BJ (cell line): ENCODE results near the gene SDR42E1. TPM values are rescaled to one million over a fixed set of nuclear protein-coding genes. Genes with fewer than 3 reads are reported as not detected.
A peak's percentile ranks its signal among the peaks of the same experiment; 100 is the strongest.

ENCODE experiments used
- CTCF ChIA-PET: fragments of 350-600 bp; formaldehyde crosslinking; extraction: SDS; loops from one replicate; lab custom pipeline; 2021; ENCODE audit warnings: antibody characterized with exemption, inconsistent platforms; lab: Yijun Ruan, JAX
- POLR2A ChIA-PET: fragments of 300-600 bp; sonication (Branson Sonifier 250); formaldehyde crosslinking; extraction: SDS; loops from one replicate; lab custom pipeline; 2021; ENCODE audit warnings: antibody characterized with exemption; lab: Charles Lee
- DNase-seq: peaks from one replicate; pipeline ENCODE4 v3.0.0-alpha.2; 2011; ENCODE audit warnings: low read depth
- H3K27me3 ChIP-seq: 2 replicates; pipeline ENCODE4 v1.6.0; 2011; ENCODE audit warnings: low read length; ENCODE audit not compliant: control insufficient read depth, insufficient read depth
- H3K36me3 ChIP-seq: 2 replicates; pipeline ENCODE4 v1.5.1; 2011; ENCODE audit warnings: low read length; ENCODE audit not compliant: control insufficient read depth, insufficient read depth
- H3K4me3 ChIP-seq: 2 replicates; pipeline ENCODE4 v1.5.1; 2011; ENCODE audit warnings: low read depth, mild to moderate bottlenecking, control low read depth, low read length
- polyA plus RNA-seq: library from polyadenylated mRNA; depleted of rRNA; stranded (reverse); fragments of >200 nt; gene quantifications from 2 replicates; pipeline ENCODE4 v1.2.3, GENCODE V29; 2011
- TF ChIP-seq, protein P1 (sequence below): IDR thresholded peaks from 2 replicates; pipeline ENCODE4 v1.5.1; 2011; ENCODE audit warnings: low read depth, mild to moderate bottlenecking, control low read depth, inconsistent platforms, low read length, moderate library complexity; ENCODE audit not compliant: insufficient read depth

SDR42E1 gene
- polyA plus RNA-seq, 1 experiment, result 0.44 TPM

- no peaks in the 10 kb centered on the region for H3K27me3 ChIP-seq
- no peaks in the 10 kb centered on the region for H3K36me3 ChIP-seq
- ChIA-PET CTCF (interaction anchor here (0.6 kb wide), 1 partner anchor 142 kb away, joined by 4 read pairs; no protein-coding TSS in a partner anchor), POLR2A (no interaction called here)
- H3K4me3 ChIP-seq, result no peak overlapping the region
- TF ChIP-seq, protein P1, sequence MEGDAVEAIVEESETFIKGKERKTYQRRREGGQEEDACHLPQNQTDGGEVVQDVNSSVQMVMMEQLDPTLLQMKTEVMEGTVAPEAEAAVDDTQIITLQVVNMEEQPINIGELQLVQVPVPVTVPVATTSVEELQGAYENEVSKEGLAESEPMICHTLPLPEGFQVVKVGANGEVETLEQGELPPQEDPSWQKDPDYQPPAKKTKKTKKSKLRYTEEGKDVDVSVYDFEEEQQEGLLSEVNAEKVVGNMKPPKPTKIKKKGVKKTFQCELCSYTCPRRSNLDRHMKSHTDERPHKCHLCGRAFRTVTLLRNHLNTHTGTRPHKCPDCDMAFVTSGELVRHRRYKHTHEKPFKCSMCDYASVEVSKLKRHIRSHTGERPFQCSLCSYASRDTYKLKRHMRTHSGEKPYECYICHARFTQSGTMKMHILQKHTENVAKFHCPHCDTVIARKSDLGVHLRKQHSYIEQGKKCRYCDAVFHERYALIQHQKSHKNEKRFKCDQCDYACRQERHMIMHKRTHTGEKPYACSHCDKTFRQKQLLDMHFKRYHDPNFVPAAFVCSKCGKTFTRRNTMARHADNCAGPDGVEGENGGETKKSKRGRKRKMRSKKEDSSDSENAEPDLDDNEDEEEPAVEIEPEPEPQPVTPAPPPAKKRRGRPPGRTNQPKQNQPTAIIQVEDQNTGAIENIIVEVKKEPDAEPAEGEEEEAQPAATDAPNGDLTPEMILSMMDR, result no peak
- no peak for DNase-seq
These were observed 54.9 kb downstream of the SDR42E1 start for GRCh38 chr16:81956213-81956948.

DNA sequence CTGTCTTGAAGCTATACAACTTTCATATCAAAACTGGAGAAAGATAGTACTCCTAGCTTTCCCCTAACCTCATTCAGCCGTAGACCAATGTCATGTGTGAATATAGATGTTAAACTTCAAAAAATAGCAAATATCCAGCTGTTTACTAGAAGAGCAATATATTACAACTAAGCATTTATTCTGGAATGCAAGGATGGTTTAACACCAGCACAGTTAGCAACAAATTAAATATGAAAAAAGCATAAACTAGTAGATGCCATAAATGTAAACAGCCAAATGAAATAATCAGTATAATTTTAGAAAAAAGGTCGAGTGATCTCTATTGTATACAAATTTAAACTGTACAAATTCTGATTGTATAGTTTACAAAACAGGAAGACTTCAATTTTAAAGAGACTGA is 59.7 kb downstream of the SDR42E1 start:
- Histone ChIP-seq H3K36me3 (no peaks in the 10 kb centered on the region), H3K27me3 (no peaks in the 10 kb centered on the region), H3K4me3 (no peak overlapping the region)
- ChIA-PET CTCF (no interaction called here), POLR2A (no interaction called here)
- DNase-seq, result no peak
- TF ChIP-seq, protein P1, result no peak

DNA sequence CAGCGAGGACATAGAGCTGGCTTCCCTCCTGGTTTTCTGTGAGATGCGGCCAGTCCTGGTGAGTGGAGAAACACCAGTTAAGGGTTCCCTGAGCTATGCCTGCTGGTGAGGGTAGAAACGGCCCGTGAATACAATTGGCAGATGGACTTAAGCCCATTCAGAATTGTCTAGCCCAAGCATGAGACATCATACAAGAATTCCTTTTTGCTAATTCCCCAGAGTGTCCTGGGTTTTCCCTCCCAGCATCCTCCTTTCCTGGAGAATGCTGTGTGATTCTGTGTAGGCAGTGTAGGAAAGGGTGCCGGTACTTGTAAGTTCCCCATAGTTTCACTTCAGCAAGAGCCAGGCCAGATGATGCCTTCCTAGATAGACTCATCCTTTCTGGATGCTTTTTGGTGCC is 65.1 kb downstream of the SDR42E1 start:
- CTCF ChIA-PET, result interaction anchor here (0.6 kb wide), 1 partner anchor 35 kb away, joined by 3 read pairs; no protein-coding TSS in a partner anchor
- H3K36me3 ChIP-seq, result no peaks in the 10 kb centered on the region
- no peaks in the 10 kb centered on the region for H3K27me3 ChIP-seq
- DNase-seq, result peak; percentile 4
- no peak overlapping the region for H3K4me3 ChIP-seq
- POLR2A ChIA-PET, result no interaction called here
- TF ChIP-seq, protein P1, result no peak

DNA sequence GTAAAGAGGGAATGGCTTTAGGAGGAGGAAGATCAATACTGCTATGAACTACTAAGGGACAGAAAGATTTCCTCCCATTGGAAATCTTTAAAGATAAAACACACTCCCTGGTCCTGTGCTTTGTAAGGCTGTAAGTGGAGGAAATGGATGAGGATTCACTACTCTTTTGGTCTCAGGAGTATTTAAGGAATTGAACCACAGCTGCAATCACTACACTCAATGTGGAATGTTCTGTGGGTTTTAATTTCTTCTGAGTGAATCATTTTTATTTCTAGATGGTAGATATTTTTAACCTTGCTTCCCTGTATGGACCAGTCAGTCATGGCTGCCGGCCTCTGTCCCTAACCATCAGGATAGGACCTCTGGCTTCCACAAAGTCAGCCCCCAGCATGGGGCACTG is 65.6 kb downstream of the SDR42E1 start:
- POLR2A ChIA-PET, result no interaction called here
- Histone ChIP-seq H3K27me3 (no peaks in the 10 kb centered on the region), H3K36me3 (no peaks in the 10 kb centered on the region), H3K4me3 (no peak overlapping the region)
- DNase-seq, result peak; percentile 47
- TF ChIP-seq, protein P1, result no peak
- CTCF ChIA-PET, result no interaction called here

- CTCF ChIA-PET, result interaction anchor here (0.6 to 5.8 kb wide), 7 partner anchors 20 to 288 kb away, joined by 3 to 62 read pairs (median 5); no protein-coding TSS in a partner anchor
- TF ChIP-seq, protein P1, result no peak
- DNase-seq, result no peak
- POLR2A ChIA-PET, result no interaction called here
- H3K4me3 ChIP-seq, result no peak overlapping the region
- H3K36me3 ChIP-seq, result no peaks in the 10 kb centered on the region
- peaks cover 1% of the 10 kb centered on the region for H3K27me3 ChIP-seq
These were observed 69.2 kb downstream of the SDR42E1 start for GRCh38 chr16:81942007-81942601.
